SIG-M5 (cell line): ENCODE measurements around the gene LMNB1.
"Not testable (repeated sequence)": the region's sequence is repeated elsewhere in the genome, so short reads cannot be mapped to it uniquely, and the experiment has no call there.

Source experiments
- DNase-seq: peaks from one replicate; lab custom pipeline; 2025; lab: John Stamatoyannopoulos, UW

The LMNB1 gene

DNA sequence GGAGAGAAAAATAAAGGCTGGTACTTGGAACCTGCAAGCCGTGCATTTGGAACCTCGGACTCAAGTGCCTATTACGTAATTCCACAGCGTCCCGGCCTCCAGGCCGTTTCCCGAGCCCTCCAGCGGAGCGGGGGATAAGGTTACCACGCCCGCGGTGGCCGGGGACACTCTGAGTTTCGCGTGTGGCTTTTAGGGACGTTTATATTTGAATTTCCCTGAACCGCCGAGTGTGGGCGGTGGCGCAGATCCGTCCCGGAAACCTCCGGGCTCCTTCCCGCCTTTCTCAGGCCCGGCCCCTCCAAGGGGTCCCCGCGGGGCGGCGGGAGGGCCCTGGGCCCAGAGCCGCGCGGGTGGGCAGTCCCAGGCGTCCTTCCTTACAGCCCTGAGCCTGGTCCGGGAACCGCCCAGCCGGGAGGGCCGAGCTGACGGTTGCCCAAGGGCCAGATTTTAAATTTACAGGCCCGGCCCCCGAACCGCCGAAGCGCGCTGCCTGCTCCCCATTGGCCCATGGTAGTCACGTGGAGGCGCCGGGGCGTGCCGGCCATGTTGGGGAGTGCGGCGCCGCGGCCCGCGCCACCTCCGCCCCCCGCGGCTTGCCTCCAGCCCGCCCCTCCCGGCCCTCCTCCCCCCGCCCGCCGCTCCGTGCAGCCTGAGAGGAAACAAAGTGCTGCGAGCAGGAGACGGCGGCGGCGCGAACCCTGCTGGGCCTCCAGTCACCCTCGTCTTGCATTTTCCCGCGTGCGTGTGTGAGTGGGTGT, at the start of gene LMNB1:
TSS of gene LMNB1 (plus strand) at position 638 of the 758 bp plus-strand sequence. CDS start 373 bp downstream, outside the sequence.
- DNase-seq, result peak; percentile 79

- DNase-seq, result no peak
Measured at GRCh38 chr5:126732716-126733115, 44.2 kb upstream of the LMNB1 start.

GRCh38 chr5:126734573-126734972, 42.4 kb upstream of the LMNB1 start:
- DNase-seq, result not testable (repeated sequence)

DNA sequence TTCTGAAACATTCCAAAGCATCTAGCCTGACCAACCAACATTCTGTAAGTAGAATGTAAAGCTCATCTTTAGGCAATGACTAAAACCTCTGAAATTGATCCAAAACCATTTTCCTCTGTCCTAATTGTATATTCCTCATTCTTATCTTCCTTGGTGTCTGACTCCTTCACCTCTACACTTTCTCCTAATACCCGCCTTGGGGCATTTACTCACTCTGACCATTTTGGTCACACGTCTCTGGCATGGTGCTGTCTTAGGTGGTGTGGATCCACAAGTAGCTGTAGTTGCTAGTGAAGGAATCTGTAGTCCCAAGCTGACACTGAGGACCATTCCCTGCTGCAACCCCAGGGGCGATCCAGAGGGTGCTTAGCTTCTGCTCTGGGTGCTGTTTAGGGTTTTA, 40.8 kb upstream of the LMNB1 start:
- DNase-seq, result no peak

DNA sequence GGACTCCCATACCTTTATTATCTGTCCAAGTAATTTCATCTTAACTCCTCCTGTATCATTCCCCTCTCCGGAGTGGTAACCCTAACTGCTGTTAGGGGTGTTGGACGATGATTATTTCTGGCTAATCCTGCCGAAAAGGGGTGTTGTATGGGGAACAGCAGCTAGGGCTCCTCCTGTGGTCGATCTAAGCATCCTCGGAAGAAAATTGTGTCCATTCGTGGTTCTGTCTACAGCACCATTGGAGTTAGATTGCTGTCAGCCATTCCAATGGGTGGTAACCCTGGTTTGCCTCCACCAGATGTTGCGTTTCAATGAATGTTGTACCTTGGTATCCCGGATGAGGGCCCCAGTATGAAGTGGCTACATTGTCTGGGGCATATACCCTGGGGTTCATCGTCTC, 35.6 kb upstream of the LMNB1 start:
- DNase-seq, result no peak

- DNase-seq, result no peak
Measured at GRCh38 chr5:126742425-126742824, 34.5 kb upstream of the LMNB1 start.

- no peak for DNase-seq
Measured at GRCh38 chr5:126744836-126745235, 32.1 kb upstream of the LMNB1 start.

- no peak for DNase-seq
Measured at GRCh38 chr5:126745259-126745992, 31.5 kb upstream of the LMNB1 start.

DNA sequence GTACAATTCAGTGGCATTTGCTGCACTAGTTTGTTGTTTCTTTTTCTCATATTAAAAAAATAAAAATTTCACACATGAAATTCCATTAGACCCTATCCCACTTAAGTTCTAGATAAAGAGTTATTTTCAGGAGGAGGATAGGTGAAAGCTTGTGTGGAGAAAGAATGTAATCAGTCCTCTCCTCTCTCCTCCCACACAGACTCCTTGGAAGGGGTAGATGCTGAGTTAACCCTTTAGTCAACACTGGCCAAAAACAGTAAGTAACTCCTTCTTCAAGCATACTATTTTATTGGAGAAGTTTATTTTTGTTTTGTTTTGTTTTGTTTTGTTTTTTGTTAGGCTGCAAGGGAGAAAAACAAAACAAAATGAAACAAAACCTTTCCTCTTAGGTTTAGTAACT, 30.6 kb upstream of the LMNB1 start:
- DNase-seq, result no peak

- no peak for DNase-seq
Measured at GRCh38 chr5:126752081-126752785, 24.7 kb upstream of the LMNB1 start.

GRCh38 chr5:126753227-126753626, 23.7 kb upstream of the LMNB1 start:
- no peak for DNase-seq

GRCh38 chr5:126754609-126755008, 22.3 kb upstream of the LMNB1 start:
- DNase-seq, result no peak

DNA sequence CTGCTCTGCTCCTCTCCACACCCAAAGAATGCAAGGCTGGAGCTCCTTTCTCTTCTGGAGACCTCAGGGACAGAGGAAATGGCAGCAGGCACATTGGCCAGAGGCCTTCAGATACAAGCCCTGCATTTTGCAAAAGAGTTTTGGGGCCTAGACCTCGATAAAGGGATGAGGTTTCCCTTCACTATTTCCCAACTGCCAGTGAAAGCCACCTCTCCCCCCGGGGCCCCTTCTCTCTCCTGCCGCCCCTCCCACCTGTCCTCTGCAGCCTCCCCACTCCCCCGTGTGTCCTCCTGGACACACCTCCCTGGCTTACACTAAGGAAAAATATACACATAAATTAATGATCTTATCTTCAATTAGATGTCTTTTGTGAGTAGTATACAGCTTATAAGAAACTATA, 21.3 kb upstream of the LMNB1 start:
- DNase-seq, result no peak

DNA sequence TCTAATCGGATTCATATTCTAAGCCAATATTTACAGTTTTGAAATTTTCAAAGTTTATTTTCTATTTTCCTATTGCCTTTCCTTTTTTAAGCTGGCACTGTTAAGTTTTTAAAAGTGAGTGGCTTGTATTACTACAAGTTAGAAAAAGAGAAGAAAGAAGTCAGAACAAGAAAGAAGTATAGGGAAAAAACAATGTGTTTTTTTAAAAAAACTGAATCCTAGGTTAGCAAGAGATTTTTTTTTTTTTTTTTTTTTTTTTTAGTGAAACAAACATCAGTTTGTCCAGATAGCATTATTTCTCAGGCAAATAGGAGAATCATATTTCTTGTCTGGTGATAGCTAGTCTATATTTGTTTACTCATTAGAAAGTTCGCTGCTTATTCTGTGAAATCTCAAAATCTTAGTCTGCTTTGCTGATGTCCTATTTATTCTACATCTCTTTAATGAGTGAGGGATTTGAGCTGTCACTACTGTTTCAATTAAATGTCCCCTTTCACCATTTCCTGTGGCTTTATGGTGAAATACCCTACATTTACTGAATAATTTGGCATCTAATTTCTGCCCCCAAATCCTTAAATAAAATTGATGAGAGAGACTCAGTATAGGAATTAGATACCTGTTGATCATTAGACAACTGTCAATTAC, 19.1 kb upstream of the LMNB1 start:
- DNase-seq, result no peak

GRCh38 chr5:126763371-126763770, 13.6 kb upstream of the LMNB1 start:
- no peak for DNase-seq

DNA sequence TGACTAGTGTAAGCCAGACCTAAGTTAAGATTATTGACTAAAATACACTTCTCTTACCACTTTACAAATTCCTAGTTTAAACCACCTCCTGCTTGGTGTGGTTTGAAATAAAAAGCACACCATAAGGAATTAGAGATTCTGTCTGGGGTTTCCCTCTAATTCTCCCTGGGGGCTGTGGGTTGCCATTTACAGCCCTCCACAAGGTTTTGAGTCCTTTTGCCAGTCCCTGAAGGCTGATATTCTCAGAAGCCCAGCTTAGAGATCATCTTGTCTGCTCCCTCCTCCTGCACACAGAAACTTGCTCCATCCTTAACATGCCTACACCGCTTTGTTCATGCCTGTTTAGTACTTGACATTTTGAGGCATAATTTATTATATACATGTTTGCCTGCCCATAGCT, 7.2 kb upstream of the LMNB1 start:
- no peak for DNase-seq

- DNase-seq, result not testable (repeated sequence)
Measured at GRCh38 chr5:126773536-126773935, 3.4 kb upstream of the LMNB1 start.

DNA sequence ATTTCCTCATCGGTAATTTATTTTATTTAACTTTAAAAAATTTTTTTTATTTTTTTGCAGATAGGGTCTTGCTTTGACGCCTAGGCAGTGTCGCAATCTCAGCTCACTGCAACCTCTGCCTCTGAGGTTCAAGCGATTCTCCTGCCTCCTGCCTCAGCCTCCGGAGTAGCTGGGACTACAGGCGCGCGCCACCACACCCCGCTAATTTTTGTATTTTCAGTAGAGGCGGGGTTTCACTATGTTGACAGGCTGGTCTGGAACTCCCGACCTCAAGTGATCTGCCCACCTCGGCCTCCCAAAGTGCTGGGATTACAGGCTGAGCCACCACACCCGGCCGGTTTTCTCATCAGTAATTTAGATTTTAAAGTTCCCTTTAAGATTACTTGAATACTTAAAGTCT, 2.3 kb upstream of the LMNB1 start:
- DNase-seq, result not testable (repeated sequence)

GRCh38 chr5:126777257-126777974, 480 bp downstream of the LMNB1 start:
- no peak for DNase-seq

GRCh38 chr5:126777975-126778674, 1.2 kb downstream of the LMNB1 start:
- DNase-seq, result peak; percentile 86
